H1 (cell line): ENCODE measurements around the gene CPE. TPM values are rescaled to one million over a fixed set of nuclear protein-coding genes. Genes with fewer than 3 reads are reported as not detected.

Experiments
- CTCF ChIA-PET: fragments of 300-600 bp; sonication (Branson Sonifier 250); formaldehyde crosslinking; loops from one replicate; lab custom pipeline; 2021; ENCODE audit not compliant: partially characterized antibody; lab: Charles Lee
- POLR2A ChIA-PET: fragments of 300-600 bp; sonication (Branson Sonifier 250); formaldehyde crosslinking; loops from one replicate; lab custom pipeline; 2021; ENCODE audit warnings: inconsistent platforms; ENCODE audit not compliant: partially characterized antibody; lab: Charles Lee
- DNase-seq, 2 experiments: peaks; one replicate each; pipeline versions ENCODE4 v3.0.0 to v3.0.0-alpha.2; 2010 to 2022; ENCODE audit warnings: low spot score in 2 of 2, low read depth in 1 of 2, mixed read lengths in 1 of 2
- FAIRE-seq: peaks from 2 replicates; lab custom pipeline; 2011; peaks lifted over from hg19 to GRCh38; lab: Jason Lieb, UNC
- H2AFZ ChIP-seq: 2 replicates; pipeline ENCODE4 v1.8.1; 2012; ENCODE audit warnings: low read length, inconsistent platforms
- H2AK5ac ChIP-seq: 2 replicates; pipeline ENCODE4 v1.6.1; 2013; ENCODE audit warnings: low read depth, low read length
- H2BK120ac ChIP-seq: replicated peaks from 2 replicates; pipeline ENCODE3; 2013; ENCODE audit warnings: low read depth, low read length, inconsistent platforms
- H2BK12ac ChIP-seq: 2 replicates; pipeline ENCODE4 v1.6.1; 2013; ENCODE audit warnings: low read depth, low read length
- H2BK15ac ChIP-seq: 2 replicates; pipeline ENCODE4 v1.6.1; 2013; ENCODE audit warnings: low read length
- H2BK20ac ChIP-seq: 2 replicates; pipeline ENCODE4 v1.6.1; 2013; ENCODE audit warnings: low read length
- H2BK5ac ChIP-seq: 2 replicates; pipeline ENCODE4 v1.6.1; 2013; ENCODE audit warnings: low read depth, low read length
- H3K14ac ChIP-seq: 2 replicates; pipeline ENCODE4 v1.6.1; 2013; ENCODE audit warnings: inconsistent platforms; ENCODE audit not compliant: insufficient read length
- H3K18ac ChIP-seq: 2 replicates; pipeline ENCODE4 v1.6.1; 2013; ENCODE audit warnings: low read length; ENCODE audit errors: extremely low read depth
- H3K23ac ChIP-seq: 2 replicates; pipeline ENCODE4 v1.6.1; 2013; ENCODE audit warnings: inconsistent platforms; ENCODE audit not compliant: insufficient read length
- H3K23me2 ChIP-seq: 2 replicates; pipeline ENCODE4 v1.6.1; 2013; ENCODE audit warnings: low read depth, low read length
- H3K27ac ChIP-seq: 2 replicates; pipeline ENCODE4 v1.6.1; 2011; ENCODE audit warnings: low read depth, low read length, inconsistent platforms
- H3K27me3 ChIP-seq, 4 experiments: replicated peaks in 1 of 4; 1 replicate in 1 of 4; 2 replicates in 3 of 4; pipeline versions ENCODE4 v1.6.1 to v1.8.1; 2011 to 2013; ENCODE audit warnings: low read length in 3 of 4, mild to moderate bottlenecking in 3 of 4, inconsistent platforms in 2 of 4, mixed read lengths in 2 of 4, moderate library complexity in 1 of 4; ENCODE audit not compliant: control insufficient read depth in 3 of 4, insufficient read depth in 3 of 4; ENCODE audit errors: extremely low read depth in 1 of 4
- H3K36me3 ChIP-seq, 4 experiments: 2 replicates each; pipeline versions ENCODE4 v1.6.1 to v1.8.1; 2011 to 2013; ENCODE audit warnings: mild to moderate bottlenecking in 4 of 4, low read length in 3 of 4, moderate library complexity in 2 of 4, control low read depth in 1 of 4, inconsistent platforms in 1 of 4; ENCODE audit not compliant: insufficient read depth in 4 of 4, control insufficient read depth in 2 of 4
- H3K4ac ChIP-seq: replicated peaks from 2 replicates; pipeline ENCODE3; 2013; ENCODE audit warnings: low read length, low read depth, mixed read lengths, inconsistent platforms; ENCODE audit not compliant: insufficient read length
- H3K4me1 ChIP-seq, 4 experiments: replicated peaks in 1 of 4; 1 replicate in 1 of 4; 2 replicates in 3 of 4; pipeline versions ENCODE4 v1.6.1 to v1.8.1; 2011 to 2013; ENCODE audit warnings: low read length in 3 of 4, inconsistent platforms in 2 of 4, mixed read lengths in 1 of 4; ENCODE audit not compliant: insufficient read depth in 4 of 4, control insufficient read depth in 3 of 4
- H3K4me2 ChIP-seq, 2 experiments: 2 replicates each; pipeline versions ENCODE4 v1.6.1 to v1.8.1; 2011 to 2013; ENCODE audit warnings: low read depth in 2 of 2, low read length in 2 of 2, control low read depth in 1 of 2, inconsistent platforms in 1 of 2, mild to moderate bottlenecking in 1 of 2; ENCODE audit not compliant: insufficient read depth in 1 of 2
- H3K4me3 ChIP-seq, 4 experiments: fragments of 200-600, 300-600 bp in 1 of 4; sonication (generic), shearing (Covaris generic), sonication (Bioruptor Twin) in 1 of 4; 2 replicates each; pipeline versions ENCODE4 v1.5.1 to v1.8.1; 2011 to 2016; ENCODE audit warnings: low read length in 4 of 4, low read depth in 3 of 4, control low read depth in 2 of 4, inconsistent platforms in 2 of 4, mild to moderate bottlenecking in 2 of 4, mixed read lengths in 1 of 4, moderate library complexity in 1 of 4; ENCODE audit not compliant: insufficient read depth in 2 of 4; ENCODE audit errors: extremely low read depth in 1 of 4
- H3K56ac ChIP-seq: replicated peaks from 2 replicates; pipeline ENCODE3; 2013; ENCODE audit warnings: low read depth, mild to moderate bottlenecking, mixed read lengths, low read length, inconsistent platforms; ENCODE audit not compliant: insufficient read length
- H3K79me1 ChIP-seq: 2 replicates; pipeline ENCODE4 v1.6.1; 2013; ENCODE audit warnings: low read depth, low read length, control low read depth
- H3K79me2 ChIP-seq, 2 experiments: 2 replicates each; pipeline versions ENCODE4 v1.6.1 to v1.8.1; 2012 to 2013; ENCODE audit warnings: low read length in 2 of 2, mild to moderate bottlenecking in 2 of 2, inconsistent platforms in 1 of 2; ENCODE audit not compliant: insufficient read depth in 2 of 2, control insufficient read depth in 1 of 2
- H3K9ac ChIP-seq, 4 experiments: replicated peaks in 1 of 4; 1 replicate in 1 of 4; 2 replicates in 3 of 4; pipeline versions ENCODE4 v1.6.1 to v1.8.1; 2011 to 2013; ENCODE audit warnings: low read depth in 3 of 4, low read length in 3 of 4, control low read depth in 2 of 4, mild to moderate bottlenecking in 2 of 4, moderate library complexity in 2 of 4, inconsistent platforms in 1 of 4; ENCODE audit errors: extremely low read depth in 1 of 4
- H3K9me3 ChIP-seq, 2 experiments: 2 replicates each; pipeline versions ENCODE4 v1.6.1 to v1.8.1; 2012 to 2013; ENCODE audit warnings: mild to moderate bottlenecking in 2 of 2, moderate library complexity in 2 of 2, control low read depth in 1 of 2, inconsistent platforms in 1 of 2, low read depth in 1 of 2, low read length in 1 of 2, mixed read lengths in 1 of 2; ENCODE audit not compliant: insufficient read depth in 2 of 2
- H4K20me1 ChIP-seq, 2 experiments: replicated peaks in 1 of 2; 2 replicates each; pipeline versions ENCODE3 to v1.8.1; 2011 to 2013; ENCODE audit warnings: inconsistent platforms in 2 of 2, low read length in 2 of 2, mild to moderate bottlenecking in 1 of 2; ENCODE audit not compliant: insufficient read depth in 2 of 2, control insufficient read depth in 1 of 2
- H4K5ac ChIP-seq: 2 replicates; pipeline ENCODE4 v1.6.1; 2013; ENCODE audit warnings: low read length, low read depth, mixed read lengths, inconsistent platforms; ENCODE audit not compliant: insufficient read length
- H4K8ac ChIP-seq: 2 replicates; pipeline ENCODE4 v1.8.0; 2013; ENCODE audit warnings: mild to moderate bottlenecking, moderate library complexity, low read length, inconsistent platforms; ENCODE audit not compliant: insufficient read depth; ENCODE audit errors: extremely low read depth
- H4K91ac ChIP-seq: replicated peaks from 2 replicates; pipeline ENCODE3; 2013; ENCODE audit warnings: low read length, mixed read lengths, inconsistent platforms; ENCODE audit not compliant: insufficient read length
- CREB1 ChIP-seq: IDR thresholded peaks from 2 replicates; pipeline ENCODE4 v1.6.1; 2012; ENCODE audit warnings: inconsistent platforms
- GABPA ChIP-seq: IDR thresholded peaks from 2 replicates; pipeline ENCODE4 v1.6.1; 2011; ENCODE audit warnings: mild to moderate bottlenecking, low read length, moderate library complexity, borderline replicate concordance; ENCODE audit not compliant: insufficient read depth
- MAFK ChIP-seq: IDR thresholded peaks from 2 replicates; pipeline ENCODE4 v1.6.1; 2012; ENCODE audit warnings: low read depth, mild to moderate bottlenecking, improper control_type of control experiment, low read length
- NANOG ChIP-seq: IDR thresholded peaks from 2 replicates; pipeline ENCODE4 v1.6.1; 2011; ENCODE audit warnings: low read length, low read depth, mild to moderate bottlenecking, inconsistent platforms; ENCODE audit not compliant: insufficient read depth, poor library complexity, severe bottlenecking
- SAP30 ChIP-seq: fragments of 300-600 bp; sonication (generic); IDR thresholded peaks from 2 replicates; pipeline ENCODE4 v1.7.1; 2012; ENCODE audit warnings: low read length, moderate library complexity, mild to moderate bottlenecking, inconsistent platforms; ENCODE audit not compliant: insufficient read depth, insufficient replicate concordance
- SIN3A ChIP-seq, 2 experiments: IDR thresholded peaks in 1 of 2; conservative IDR thresholded peaks in 1 of 2; 2 replicates each; pipeline ENCODE4 v1.6.1; 2011 to 2012; ENCODE audit warnings: low read length in 2 of 2, improper control_type of control experiment in 1 of 2, low read depth in 1 of 2, mild to moderate bottlenecking in 1 of 2
- SP4 ChIP-seq: IDR thresholded peaks from 2 replicates; pipeline ENCODE4 v1.6.1; 2012; ENCODE audit warnings: low read length, inconsistent platforms
- WGBS, 2 experiments: shearing (Covaris generic) in 1 of 2; methylation state at CpG; one replicate each; pipeline versions ENCODE4 v1.1.6 to v1.1.7; 2013 to 2015; ENCODE audit warnings: low lambda C conversion rate in 2 of 2, mixed read lengths in 2 of 2, inconsistent platforms in 1 of 2, low coverage in 1 of 2, missing lambda C conversion rate in 1 of 2; ENCODE audit not compliant: insufficient replicate concordance in 2 of 2, insufficient coverage in 1 of 2, insufficient read length in 1 of 2; ENCODE audit errors: extremely low coverage in 1 of 2, missing lambda C conversion rate in 1 of 2; 5-methylcytosine and 5-hydroxymethylcytosine counted together
- polyA plus RNA-seq, 7 experiments: library from polyadenylated mRNA; depleted of rRNA in 3 of 7; stranded (reverse) in 5 of 7; unstranded in 2 of 7; fragments of >200 nt in 5 of 7; fragments of 200-250 nt in 2 of 7; gene quantifications; 1 replicate in 5 of 7; 2 replicates in 1 of 7; 4 replicates in 1 of 7; pipeline versions ENCODE4 v1.2.1 to v1.2.3, GENCODE V29; 2011 to 2013; ENCODE audit warnings: missing spikeins in 2 of 7, mixed read lengths in 2 of 7
- total RNA-seq: library from RNA; stranded (reverse); fragmentation: NEBNext Ultra II Directional; extraction: Animal tissue kit (Norgen Biotek cat#: 25700); gene quantifications from 2 replicates; pipeline ENCODE4 v1.2.1, GENCODE V29; 2021

CPE gene
- total and polyA plus RNA-seq, 2 of the 8 experiments (the other 6 are each of a cell fraction or from before 2014, with no cell fraction given), result 9.4 to 10.2 TPM

GRCh38 chr4:165418073-165418472 lies 39.3 kb downstream of the CPE start:
- ChIA-PET CTCF (no interaction called here), POLR2A (no interaction called here)
- Histone ChIP-seq H4K8ac (no peak overlapping the region), H3K9me3 (no peaks in the 10 kb centered on the region), H2AFZ (no peak overlapping the region), H2AK5ac (no peak overlapping the region), H3K4me1 (no peaks in the 10 kb centered on the region), H3K14ac (no peak overlapping the region), H4K91ac (no peak overlapping the region), H4K5ac (no peak overlapping the region), H3K4me2 (no peak overlapping the region), H3K36me3 (no peaks in the 10 kb centered on the region), H4K20me1 (peaks cover 0 to 2% of the 10 kb centered on the region in 2 experiments), H3K18ac (no peak overlapping the region), H3K23me2 (no peaks in the 10 kb centered on the region), H2BK12ac (no peak overlapping the region), H2BK20ac (no peak overlapping the region), H3K23ac (no peak overlapping the region), H2BK5ac (no peak overlapping the region), H3K79me2 (no peaks in the 10 kb centered on the region), H2BK120ac (no peak overlapping the region), H3K9ac (no peak overlapping the region), H2BK15ac (no peak overlapping the region), H3K27me3 (no peaks in the 10 kb centered on the region), H3K27ac (no peak overlapping the region)
- no peak for DNase-seq
- no peak for FAIRE-seq
- 83% methylated on average over 1 of the region's 1 CpG; no CpG with 5 or more reads in 1 of the 2 experiments for WGBS, 2 experiments
- TF ChIP-seq GABPA (no peak), MAFK (no peak), SAP30 (no peak), CREB1 (no peak), SIN3A (conservative IDR thresholded peaks at IDR 0.05 in 1 of 2, IDR thresholded peaks at IDR 0.05 in 1 of 2; ENCODE audit: low read depth in 1 of 2, low read length in 2 of 2) (no peak), NANOG (no peak), SP4 (no peak)
- TF ChIP-seq, all 59 proteins: peak for 0
- Histone ChIP-seq H3K4ac (no peak overlapping the region), H3K4me3 (no peak overlapping the region), H3K79me1 (no peaks in the 10 kb centered on the region), H3K56ac (no peak overlapping the region)
